Hepatocyte (in vitro differentiated cells): ENCODE measurements around the gene USP43.
"Not testable (repeated sequence)": the region's sequence is repeated elsewhere in the genome, so short reads cannot be mapped to it uniquely, and the experiment has no call there.

Source experiments
- CTCF ChIP-seq: fragments of 200-600 bp; sonication (generic); IDR thresholded peaks from 2 replicates; pipeline ENCODE4 v1.5.1; 2016; ENCODE audit warnings: antibody characterized with exemption, mild to moderate bottlenecking; ENCODE audit not compliant: poor library complexity
- EZH2 ChIP-seq: fragments of 200-600 bp; sonication (generic); IDR thresholded peaks from 2 replicates; pipeline ENCODE4 v1.6.1; 2016; ENCODE audit warnings: antibody characterized with exemption, mild to moderate bottlenecking, borderline replicate concordance

- TF ChIP-seq CTCF, EZH2: not testable (repeated sequence)
Observed at GRCh38 chr17:9663511-9663910, 18.2 kb downstream of the USP43 start.
